ENCODE results near the gene KDM4D.
"Not testable (repeated sequence)": the region's sequence is repeated elsewhere in the genome, so short reads cannot be mapped to it uniquely, and the experiment has no call there.

Gene KDM4D

GRCh38 chr11:94958121-94958696, 15.3 kb upstream of the KDM4D start:
- no peak for DNase-seq (ENCODE audit: low read depth in 2 of 2)

GRCh38 chr11:94959179-94959578, 14.3 kb upstream of the KDM4D start:
- no peak for DNase-seq (ENCODE audit: low read depth in 2 of 2)

GRCh38 chr11:94960488-94960887, 13.0 kb upstream of the KDM4D start:
- no peak for DNase-seq (ENCODE audit: low read depth in 2 of 2)

GRCh38 chr11:94961255-94961654, 12.3 kb upstream of the KDM4D start:
- no peak for DNase-seq (ENCODE audit: low read depth in 2 of 2)

- no peak for DNase-seq (ENCODE audit: low read depth in 2 of 2)
Measured at GRCh38 chr11:94964934-94965333, 8.6 kb upstream of the KDM4D start.

- DNase-seq (ENCODE audit: low read depth in 2 of 2), result no peak
Measured at GRCh38 chr11:94968334-94968958, 5.1 kb upstream of the KDM4D start.

GRCh38 chr11:94972700-94973098, 810 bp upstream of the KDM4D start:
- DNase-seq (ENCODE audit: low read depth in 2 of 2), result no peak

- DNase-seq (ENCODE audit: low read depth in 2 of 2), result no peak
Measured at GRCh38 chr11:94974178-94974577, 669 bp downstream of the KDM4D start.

GRCh38 chr11:94975599-94975998, 2.1 kb downstream of the KDM4D start:
- no peak for DNase-seq (ENCODE audit: low read depth in 2 of 2)

GRCh38 chr11:94987378-94987777, 13.9 kb downstream of the KDM4D start:
- no peak for DNase-seq (ENCODE audit: low read depth in 2 of 2)

- no peak for DNase-seq (ENCODE audit: low read depth in 2 of 2)
Measured at GRCh38 chr11:94988748-94989147, 15.2 kb downstream of the KDM4D start.

GRCh38 chr11:94993400-94993943, 20.0 kb downstream of the KDM4D start:
- no peak for DNase-seq (ENCODE audit: low read depth in 2 of 2)

- no peak for DNase-seq (ENCODE audit: low read depth in 2 of 2)
Measured at GRCh38 chr11:94997437-94997836, 23.9 kb downstream of the KDM4D start.

- no peak for DNase-seq (ENCODE audit: low read depth in 2 of 2)
Measured at GRCh38 chr11:94998285-94998684, 24.8 kb downstream of the KDM4D start.

GRCh38 chr11:95003716-95004115, 30.2 kb downstream of the KDM4D start:
- DNase-seq (ENCODE audit: low read depth in 2 of 2), result no peak

GRCh38 chr11:95005642-95006041, 32.1 kb downstream of the KDM4D start:
- no peak for DNase-seq (ENCODE audit: low read depth in 2 of 2)

GRCh38 chr11:95011376-95011775, 37.9 kb downstream of the KDM4D start:
- no peak for DNase-seq (ENCODE audit: low read depth in 2 of 2)

GRCh38 chr11:95014184-95014821, 40.8 kb downstream of the KDM4D start:
- no peak for DNase-seq (ENCODE audit: low read depth in 2 of 2)

- no peak for DNase-seq (ENCODE audit: low read depth in 2 of 2)
Measured at GRCh38 chr11:95016139-95016538, 42.6 kb downstream of the KDM4D start.

- DNase-seq (ENCODE audit: low read depth in 2 of 2), result not testable (repeated sequence)
Measured at GRCh38 chr11:95021468-95021867, 48.0 kb downstream of the KDM4D start.

- DNase-seq (ENCODE audit: low read depth in 2 of 2), result no peak
Measured at GRCh38 chr11:95024958-95025357, 51.4 kb downstream of the KDM4D start, which contains the start of gene KDM4E. KDM4E (plus strand) TSS chr11:95025258; CDS start chr11:95025558, 300 bp downstream.

GRCh38 chr11:95025594-95025993, 52.1 kb downstream of the KDM4D start:
- DNase-seq (ENCODE audit: low read depth in 2 of 2), result not testable (repeated sequence)

- DNase-seq (ENCODE audit: low read depth in 2 of 2), result no peak
Measured at GRCh38 chr11:95028357-95028756, 54.8 kb downstream of the KDM4D start.

Data from stimulated activated CD4-positive, alpha-beta T cell treated with anti-CD3 and anti-CD28 coated beads, Interleukin-1b, Interleukin-23, amount 100 ng/mL, for 4 hours (primary cell).